PC-3 (cell line): ENCODE measurements around the gene IMPACT. TPM values are rescaled to one million over a fixed set of nuclear protein-coding genes. Genes with fewer than 3 reads are reported as not detected.

Experiments used
- ATAC-seq: fragments of 200-7000 bp; cut with Tn5 transposase; 2 replicates; pipeline ENCODE4 v1.9.1; 2020; ENCODE audit warnings: mild to moderate bottlenecking, moderate library complexity
- BruUV-seq: library from RNA; stranded (reverse); fragments of 400-500 nt; replicated peaks from 2 replicates; lab custom pipeline; 2021; lab: Mats Ljungman, UMichigan
- CTCF ChIA-PET: fragments of 300-600 bp; sonication (Branson Sonifier 250); formaldehyde crosslinking; loops from one replicate; lab custom pipeline; 2022; ENCODE audit warnings: antibody characterized with exemption; lab: Charles Lee
- POLR2A ChIA-PET: fragments of 300-600 bp; sonication (Branson Sonifier 250); formaldehyde crosslinking; loops from one replicate; lab custom pipeline; 2022; ENCODE audit warnings: antibody characterized with exemption; ENCODE audit not compliant: unreplicated experiment; lab: Charles Lee
- DNase-seq: peaks from one replicate; pipeline ENCODE4 v3.0.0-alpha.2; 2015
- H2AFZ ChIP-seq: fragments of 300-600 bp; sonication (generic); 2 replicates; pipeline ENCODE4 v1.6.0; 2016; ENCODE audit warnings: antibody characterized with exemption, low read length
- H3F3A ChIP-seq: fragments of 300-600 bp; sonication (generic); one replicate; pipeline ENCODE4 v1.6.0; 2017; ENCODE audit warnings: antibody characterized with exemption, low read length, control low read depth, mild to moderate bottlenecking; ENCODE audit not compliant: unreplicated experiment
- H3K27ac ChIP-seq: fragments of 300-600 bp; sonication (generic); 2 replicates; pipeline ENCODE4 v1.5.1; 2016; ENCODE audit warnings: mild to moderate bottlenecking, low read length
- H3K27me3 ChIP-seq: fragments of 300-600 bp; sonication (generic); 2 replicates; pipeline ENCODE4 v1.6.1; 2016; ENCODE audit warnings: low read length, mixed read lengths
- H3K36me3 ChIP-seq: fragments of 300-600 bp; sonication (generic); 2 replicates; pipeline ENCODE4 v1.6.1; 2016; ENCODE audit warnings: low read depth, mixed run types, low read length, mixed read lengths
- H3K4me1 ChIP-seq: fragments of 300-600 bp; sonication (generic); 2 replicates; pipeline ENCODE4 v1.5.1; 2016; ENCODE audit warnings: low read length; ENCODE audit not compliant: insufficient read depth
- H3K4me2 ChIP-seq: fragments of 300-600 bp; sonication (generic); 2 replicates; pipeline ENCODE4 v1.6.0; 2016; ENCODE audit warnings: low read length
- H3K4me3 ChIP-seq: fragments of 300-600 bp; sonication (generic); 2 replicates; pipeline ENCODE4 v1.5.1; 2016; ENCODE audit warnings: mild to moderate bottlenecking, low read length, mixed read lengths
- H3K79me2 ChIP-seq: fragments of 300-600 bp; sonication (generic); 2 replicates; pipeline ENCODE4 v1.6.1; 2017; ENCODE audit warnings: low read length, mixed read lengths
- H3K9ac ChIP-seq: fragments of 300-600 bp; sonication (generic); 2 replicates; pipeline ENCODE4 v1.6.0; 2016; ENCODE audit warnings: mild to moderate bottlenecking, low read length
- H3K9me2 ChIP-seq: fragments of 300-600 bp; sonication (generic); replicated peaks from 2 replicates; pipeline ENCODE4 v1.6.1; 2016; ENCODE audit warnings: mixed run types, low read length, mixed read lengths
- H3K9me3 ChIP-seq: fragments of 300-600 bp; sonication (generic); 2 replicates; pipeline ENCODE4 v1.6.1; 2016; ENCODE audit warnings: low read length, mixed read lengths
- H4K20me1 ChIP-seq: fragments of 300-600 bp; sonication (generic); 2 replicates; pipeline ENCODE4 v1.6.1; 2016; ENCODE audit warnings: low read length, mixed read lengths
- CTCF ChIP-seq: fragments of 300-600 bp; sonication (generic); conservative IDR thresholded peaks from 2 replicates; pipeline ENCODE4 v1.5.1; 2017; ENCODE audit warnings: antibody characterized with exemption, low read depth, mild to moderate bottlenecking, low read length
- EZH2 ChIP-seq: fragments of 300-600 bp; sonication (generic); IDR thresholded peaks from one replicate; pipeline ENCODE4 v1.6.1; 2017; ENCODE audit warnings: antibody characterized with exemption, mild to moderate bottlenecking, low read length; ENCODE audit not compliant: unreplicated experiment
- EZH2phosphoT487 ChIP-seq: fragments of 300-600 bp; sonication (generic); IDR thresholded peaks from 2 replicates; pipeline ENCODE4 v1.6.1; 2018; ENCODE audit warnings: mild to moderate bottlenecking, antibody characterized with exemption, low read length, borderline replicate concordance
- intact Hi-C: fragments of 100-400 bp; cut with micrococcal nuclease; formaldehyde crosslinking; loops from 2 replicates; pipeline ENCODE4 v1.9.0; 2023
- total RNA-seq: library from RNA; depleted of rRNA; stranded (reverse); fragments of >200 nt; gene quantifications from 2 replicates; pipeline ENCODE4 v1.2.3, GENCODE V29; 2014

Gene IMPACT
- total RNA-seq, 1 experiment from 2014 or later = 19.9 TPM

GRCh38 chr18:24436939-24437338, 10.5 kb downstream of the IMPACT start:
- Histone ChIP-seq H3K27me3 (no peaks in the 10 kb centered on the region), H3K79me2 (no peaks in the 10 kb centered on the region), H3K9me3 (no peaks in the 10 kb centered on the region), H2AFZ (no peak overlapping the region), H3F3A (no peaks in the 10 kb centered on the region), H3K4me1 (no peaks in the 10 kb centered on the region), H3K36me3 (peaks cover 11% of the 10 kb centered on the region), H3K4me2 (no peak overlapping the region), H4K20me1 (no peaks in the 10 kb centered on the region), H3K4me3 (no peak overlapping the region), H3K9me2 (no peaks in the 10 kb centered on the region), H3K9ac (no peak overlapping the region), H3K27ac (no peak overlapping the region)
- no TSS peak for BruUV-seq
- TF ChIP-seq EZH2phosphoT487 (no peak), CTCF (no peak), EZH2 (no peak)
- ChIA-PET POLR2A (no interaction called here), CTCF (no interaction called here)
- ATAC-seq (no peak), DNase-seq (no peak)
- intact Hi-C loops = no loop called here

DNA sequence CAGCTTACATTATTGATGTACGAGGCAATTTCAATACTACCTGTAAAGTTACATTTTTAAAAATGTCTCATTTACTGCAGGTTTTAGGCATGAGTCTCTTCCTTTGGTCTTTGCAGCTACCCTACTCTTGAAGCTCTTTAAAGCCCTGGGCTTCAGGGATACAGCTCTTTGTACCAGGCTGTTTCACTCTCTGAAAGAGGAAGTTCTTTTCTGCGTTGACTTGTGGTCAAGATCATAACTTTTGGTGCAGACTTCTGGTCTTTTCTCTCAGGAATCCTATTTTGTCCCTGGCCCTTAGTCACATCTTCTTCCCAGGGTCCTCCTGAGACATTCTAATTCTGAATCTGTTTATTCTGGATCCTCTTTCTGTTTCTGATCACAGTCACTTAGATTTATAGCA, 17.4 kb downstream of the IMPACT start:
- H3K4me1 ChIP-seq = no peaks in the 10 kb centered on the region
- POLR2A ChIA-PET = interaction anchor here (0.5 kb wide), 1 partner anchor 417 kb away, joined by 4 read pairs; no protein-coding TSS in a partner anchor
- no peak overlapping the region for H2AFZ ChIP-seq
- H3K79me2 ChIP-seq = no peaks in the 10 kb centered on the region
- DNase-seq (no peak), ATAC-seq (no peak)
- no peak overlapping the region for H3K27ac ChIP-seq
- intact Hi-C loops = no loop called here
- CTCF ChIA-PET = interaction anchor here (0.5 to 0.6 kb wide), 2 partner anchors 45 to 583 kb away, joined by 3 to 5 read pairs; no protein-coding TSS in a partner anchor
- H3K4me2 ChIP-seq = no peak overlapping the region
- BruUV-seq = no TSS peak
- no peaks in the 10 kb centered on the region for H3F3A ChIP-seq
- peaks cover 53% of the 10 kb centered on the region for H3K36me3 ChIP-seq
- no peaks in the 10 kb centered on the region for H3K9me3 ChIP-seq
- no peaks in the 10 kb centered on the region for H4K20me1 ChIP-seq
- H3K9me2 ChIP-seq = no peaks in the 10 kb centered on the region
- no peak for TF ChIP-seq EZH2
- TF ChIP-seq CTCF = no peak
- TF ChIP-seq EZH2phosphoT487 = no peak
- H3K9ac ChIP-seq = no peak overlapping the region
- H3K4me3 ChIP-seq = no peak overlapping the region
- H3K27me3 ChIP-seq = no peaks in the 10 kb centered on the region

DNA sequence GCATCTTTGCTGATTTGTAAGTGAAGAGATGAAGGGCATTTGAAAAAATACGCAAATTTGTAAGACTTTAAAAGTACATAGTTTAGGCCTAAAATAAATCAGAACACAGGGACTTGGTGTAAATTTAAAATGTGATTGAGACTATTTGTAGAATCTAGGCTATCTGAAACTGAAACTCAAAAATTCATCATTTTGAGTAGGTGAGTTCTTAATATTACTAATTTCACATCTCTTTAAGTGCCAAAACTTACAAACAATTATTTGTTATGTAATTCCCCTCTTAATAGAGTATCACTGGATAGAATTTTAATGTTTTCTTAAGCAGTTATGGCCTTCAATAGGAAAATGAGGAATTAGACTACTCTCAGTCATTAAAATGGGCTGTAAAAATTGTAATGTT, 20.0 kb downstream of the IMPACT start:
- Histone ChIP-seq H3K9ac (no peak overlapping the region), H3K27me3 (no peaks in the 10 kb centered on the region), H4K20me1 (no peaks in the 10 kb centered on the region), H3K36me3 (peaks cover 68% of the 10 kb centered on the region), H3K4me3 (no peak overlapping the region), H3K4me1 (no peaks in the 10 kb centered on the region), H3K9me3 (no peaks in the 10 kb centered on the region), H3K27ac (no peak overlapping the region), H2AFZ (no peak overlapping the region), H3K79me2 (no peaks in the 10 kb centered on the region), H3F3A (no peaks in the 10 kb centered on the region), H3K4me2 (no peak overlapping the region), H3K9me2 (no peaks in the 10 kb centered on the region)
- TF ChIP-seq CTCF = no peak
- no peak for TF ChIP-seq EZH2phosphoT487
- TF ChIP-seq EZH2 = no peak
- intact Hi-C loops = no loop called here
- no TSS peak for BruUV-seq
- no peak for DNase-seq
- ChIA-PET CTCF (interaction anchor here (0.6 to 1.4 kb wide), 5 partner anchors 41 to 1580 kb away, joined by 4 to 38 read pairs (median 7); no protein-coding TSS in a partner anchor), POLR2A (no interaction called here)
- no peak for ATAC-seq
